Vagina (tissue), 2 donors: Measurements from ENCODE around the gene SMURF1. TPM values are rescaled to one million over a fixed set of nuclear protein-coding genes. Genes with fewer than 3 reads are reported as not detected.

Experiments
- DNase-seq, 2 donors: peaks; one replicate each; pipeline ENCODE4 v3.0.0-alpha.2; 2017; ENCODE audit errors: extremely low spot score in 2 of 2
- H3K27ac ChIP-seq: fragments of 200-600 bp; sonication (generic); one replicate; pipeline ENCODE4 v1.5.1; 2019
- H3K27me3 ChIP-seq: fragments of 200-600 bp; sonication (generic); one replicate; pipeline ENCODE4 v1.5.1; 2019
- H3K36me3 ChIP-seq, 2 donors: fragments of 200-600 bp; sonication (generic); one replicate each; pipeline ENCODE4 v1.5.1; 2017 to 2019
- H3K4me1 ChIP-seq: fragments of 200-600 bp; sonication (generic); one replicate; pipeline ENCODE4 v1.5.1; 2019
- H3K4me3 ChIP-seq, 2 donors: fragments of 200-600 bp; sonication (generic); 1 replicate in 1 of 2; 2 replicates in 1 of 2; pipeline ENCODE4 v1.5.1; 2016 to 2019
- H3K9me3 ChIP-seq: fragments of 200-600 bp; sonication (generic); one replicate; pipeline ENCODE4 v1.5.1; 2019
- CTCF ChIP-seq, 3 experiments: fragments of 450-650 bp in 2 of 3; fragments of 200-600 bp in 1 of 3; sonication (generic) in 1 of 3; IDR thresholded peaks; one replicate each; pipeline ENCODE4 v1.5.1; 2017 to 2019; ENCODE audit warnings: antibody characterized with exemption in 3 of 3, mild to moderate bottlenecking in 2 of 3, moderate library complexity in 2 of 3
- POLR2A ChIP-seq, 2 donors: fragments of 450-650 bp; IDR thresholded peaks; one replicate each; pipeline ENCODE4 v1.6.1; 2017; ENCODE audit warnings: antibody characterized with exemption in 2 of 2, mild to moderate bottlenecking in 2 of 2, moderate library complexity in 2 of 2
- POLR2AphosphoS5 ChIP-seq, 2 donors: sonication (generic); formaldehyde crosslinking; IDR thresholded peaks; one replicate each; pipeline ENCODE4 v1.9.0; 2017; ENCODE audit warnings: antibody characterized with exemption in 2 of 2, mild to moderate bottlenecking in 2 of 2, low read depth in 1 of 2; ENCODE audit not compliant: insufficient read depth in 1 of 2
- intact Hi-C: fragments of 100-400 bp; cut with DNase I; formaldehyde crosslinking; loops from one replicate; pipeline ENCODE4 v1.15.1; 2023
- total RNA-seq: library from RNA; depleted of rRNA; stranded (reverse); fragments of >200 nt; gene quantifications from one replicate; pipeline ENCODE4 v1.2.3, GENCODE V29; 2016

The SMURF1 gene
- total RNA-seq, 1 donor from 2014 or later = 30.0 TPM

GRCh38 chr7:98985406-98985805, 158.5 kb downstream of the SMURF1 start:
- Histone ChIP-seq H3K36me3 (peaks cover 0 to 94% of the 10 kb centered on the region in 2 donors), H3K4me3 (no peak overlapping the region), H3K27ac (no peak overlapping the region), H3K9me3 (no peaks in the 10 kb centered on the region), H3K27me3 (no peaks in the 10 kb centered on the region), H3K4me1 (no peaks in the 10 kb centered on the region)
- intact Hi-C loops = no loop called here
- TF ChIP-seq POLR2A (IDR thresholded peaks at IDR 0.05) = no peak
- TF ChIP-seq POLR2AphosphoS5 (IDR thresholded peaks at IDR 0.05; ENCODE audit: insufficient read depth in 1 of 2, low read depth in 1 of 2) = no peak
- TF ChIP-seq CTCF (IDR thresholded peaks at IDR 0.05) = no peak
- no peak for DNase-seq

- no peak for TF ChIP-seq POLR2AphosphoS5 (IDR thresholded peaks at IDR 0.05; ENCODE audit: insufficient read depth in 1 of 2, low read depth in 1 of 2)
- TF ChIP-seq POLR2A (IDR thresholded peaks at IDR 0.05) = no peak
- no peak for TF ChIP-seq CTCF (IDR thresholded peaks at IDR 0.05)
- no peaks in the 10 kb centered on the region for H3K27me3 ChIP-seq
- DNase-seq = no peak
- peaks cover 0 to 95% of the 10 kb centered on the region in 2 donors for H3K36me3 ChIP-seq
- intact Hi-C loops = no loop called here
- H3K9me3 ChIP-seq = no peaks in the 10 kb centered on the region
- H3K27ac ChIP-seq = no peak overlapping the region
- H3K4me3 ChIP-seq = no peak overlapping the region
- H3K4me1 ChIP-seq = no peaks in the 10 kb centered on the region
Observed at GRCh38 chr7:98984126-98984525, 159.8 kb downstream of the SMURF1 start.

GRCh38 chr7:98982686-98983085, 161.2 kb downstream of the SMURF1 start:
- DNase-seq = no peak
- Histone ChIP-seq H3K36me3 (peaks cover 0 to 95% of the 10 kb centered on the region in 2 donors), H3K4me3 (no peak overlapping the region)

GRCh38 chr7:98981701-98982100, 162.2 kb downstream of the SMURF1 start:
- no peak for TF ChIP-seq POLR2AphosphoS5 (IDR thresholded peaks at IDR 0.05; ENCODE audit: insufficient read depth in 1 of 2, low read depth in 1 of 2)
- TF ChIP-seq CTCF (IDR thresholded peaks at IDR 0.05) = no peak
- TF ChIP-seq POLR2A (IDR thresholded peaks at IDR 0.05) = no peak
- DNase-seq = no peak
- Histone ChIP-seq H3K4me1 (no peaks in the 10 kb centered on the region), H3K27ac (no peak overlapping the region), H3K27me3 (no peaks in the 10 kb centered on the region), H3K4me3 (no peak overlapping the region), H3K36me3 (peaks cover 0 to 95% of the 10 kb centered on the region in 2 donors), H3K9me3 (no peaks in the 10 kb centered on the region)
- intact Hi-C loops = no loop called here

More at GRCh38 chr7:98982686-98983085, 161.2 kb downstream of the SMURF1 start:
- Histone ChIP-seq H3K27me3 (no peaks in the 10 kb centered on the region), H3K4me1 (no peaks in the 10 kb centered on the region), H3K9me3 (no peaks in the 10 kb centered on the region), H3K27ac (no peak overlapping the region)
- no peak for TF ChIP-seq CTCF (IDR thresholded peaks at IDR 0.05)
- no peak for TF ChIP-seq POLR2AphosphoS5 (IDR thresholded peaks at IDR 0.05; ENCODE audit: insufficient read depth in 1 of 2, low read depth in 1 of 2)
- no peak for TF ChIP-seq POLR2A (IDR thresholded peaks at IDR 0.05)
- intact Hi-C loops = no loop called here

GRCh38 chr7:98978672-98979071, 165.2 kb downstream of the SMURF1 start:
- no peaks in the 10 kb centered on the region for H3K4me1 ChIP-seq
- no peak overlapping the region for H3K4me3 ChIP-seq
- H3K27ac ChIP-seq = no peak overlapping the region
- no peaks in the 10 kb centered on the region for H3K27me3 ChIP-seq
- TF ChIP-seq CTCF (IDR thresholded peaks at IDR 0.05) (no peak), POLR2AphosphoS5 (IDR thresholded peaks at IDR 0.05; ENCODE audit: insufficient read depth in 1 of 2, low read depth in 1 of 2) (no peak), POLR2A (IDR thresholded peaks at IDR 0.05) (no peak)
- peaks cover 0 to 95% of the 10 kb centered on the region in 2 donors for H3K36me3 ChIP-seq
- intact Hi-C loops = no loop called here
- no peaks in the 10 kb centered on the region for H3K9me3 ChIP-seq
- DNase-seq = no peak

Other genes with a start within 250 kb of the SMURF1 start
- gene KPNA7, start 64.0 kb upstream of the SMURF1 start, total RNA-seq = not detected
- gene MYH16, start 128.7 kb upstream of the SMURF1 start, total RNA-seq = not detected
- gene ARPC1A, start 181.8 kb upstream of the SMURF1 start, total RNA-seq = 106 TPM
- gene ARPC1B, start 230.6 kb upstream of the SMURF1 start, total RNA-seq = 114 TPM